Mucosa of stomach (tissue), 1 donor: ENCODE measurements around the gene FGF14.

Experiments used
- H3K27me3 ChIP-seq: one replicate; pipeline ENCODE4 v1.7.0; 2013; ENCODE audit warnings: mild to moderate bottlenecking, low read length; ENCODE audit not compliant: control insufficient read depth, insufficient read depth
- H3K36me3 ChIP-seq: one replicate; pipeline ENCODE4 v1.7.0; 2013; ENCODE audit warnings: low read length; ENCODE audit not compliant: control insufficient read depth, insufficient read depth
- H3K4me1 ChIP-seq: one replicate; pipeline ENCODE4 v1.7.0; 2013; ENCODE audit warnings: mild to moderate bottlenecking, low read length; ENCODE audit not compliant: control insufficient read depth, insufficient read depth
- H3K4me3 ChIP-seq: one replicate; pipeline ENCODE4 v1.7.0; 2013; ENCODE audit warnings: low read length
- H3K9ac ChIP-seq: one replicate; pipeline ENCODE4 v1.7.0; 2013; ENCODE audit warnings: mild to moderate bottlenecking, low read length, moderate library complexity
- H3K9me3 ChIP-seq: one replicate; pipeline ENCODE4 v1.7.0; 2013; ENCODE audit warnings: mild to moderate bottlenecking, low read length, moderate library complexity; ENCODE audit not compliant: control insufficient read depth
- donor health status: Pancreatic carcinoma.

The FGF14 gene

GRCh38 chr13:102267191-102267590 is 134.7 kb downstream of the FGF14 start:
- Histone ChIP-seq H3K27me3 (no peaks in the 10 kb centered on the region), H3K4me3 (no peak overlapping the region), H3K36me3 (no peaks in the 10 kb centered on the region), H3K9me3 (no peaks in the 10 kb centered on the region), H3K4me1 (no peaks in the 10 kb centered on the region), H3K9ac (no peak overlapping the region)

- no peak overlapping the region for H3K9ac ChIP-seq
- no peaks in the 10 kb centered on the region for H3K36me3 ChIP-seq
- H3K9me3 ChIP-seq: no peaks in the 10 kb centered on the region
- no peak overlapping the region for H3K4me3 ChIP-seq
- no peaks in the 10 kb centered on the region for H3K27me3 ChIP-seq
- no peaks in the 10 kb centered on the region for H3K4me1 ChIP-seq
Observed at GRCh38 chr13:102261809-102262208, 140.0 kb downstream of the FGF14 start.

GRCh38 chr13:102261316-102261715 is 140.5 kb downstream of the FGF14 start:
- no peak overlapping the region for H3K4me3 ChIP-seq
- no peaks in the 10 kb centered on the region for H3K27me3 ChIP-seq
- H3K9ac ChIP-seq: no peak overlapping the region
- no peaks in the 10 kb centered on the region for H3K36me3 ChIP-seq
- no peaks in the 10 kb centered on the region for H3K9me3 ChIP-seq
- no peaks in the 10 kb centered on the region for H3K4me1 ChIP-seq

GRCh38 chr13:102260256-102260655 is 141.6 kb downstream of the FGF14 start:
- Histone ChIP-seq H3K9me3 (no peaks in the 10 kb centered on the region), H3K9ac (no peak overlapping the region), H3K4me3 (no peak overlapping the region), H3K4me1 (no peaks in the 10 kb centered on the region), H3K36me3 (no peaks in the 10 kb centered on the region), H3K27me3 (no peaks in the 10 kb centered on the region)

- H3K27me3 ChIP-seq: no peaks in the 10 kb centered on the region
- H3K36me3 ChIP-seq: no peaks in the 10 kb centered on the region
- no peak overlapping the region for H3K4me3 ChIP-seq
- no peaks in the 10 kb centered on the region for H3K9me3 ChIP-seq
- no peak overlapping the region for H3K9ac ChIP-seq
- no peaks in the 10 kb centered on the region for H3K4me1 ChIP-seq
Observed at GRCh38 chr13:102255409-102255808, 146.4 kb downstream of the FGF14 start.

GRCh38 chr13:102251817-102252216 is 150.0 kb downstream of the FGF14 start:
- Histone ChIP-seq H3K4me3 (no peak overlapping the region), H3K4me1 (no peaks in the 10 kb centered on the region), H3K9ac (no peak overlapping the region), H3K9me3 (no peaks in the 10 kb centered on the region), H3K36me3 (no peaks in the 10 kb centered on the region), H3K27me3 (no peaks in the 10 kb centered on the region)

GRCh38 chr13:102250448-102250847 is 151.4 kb downstream of the FGF14 start:
- no peaks in the 10 kb centered on the region for H3K36me3 ChIP-seq

GRCh38 chr13:102244607-102245227 is 157.1 kb downstream of the FGF14 start:
- Histone ChIP-seq H3K27me3 (no peaks in the 10 kb centered on the region), H3K4me1 (no peaks in the 10 kb centered on the region), H3K9me3 (no peaks in the 10 kb centered on the region), H3K9ac (no peak overlapping the region), H3K36me3 (no peaks in the 10 kb centered on the region), H3K4me3 (no peak overlapping the region)

More at GRCh38 chr13:102250448-102250847, 151.4 kb downstream of the FGF14 start:
- H3K27me3 ChIP-seq: no peaks in the 10 kb centered on the region
- H3K9ac ChIP-seq: no peak overlapping the region
- no peaks in the 10 kb centered on the region for H3K9me3 ChIP-seq
- H3K4me1 ChIP-seq: no peaks in the 10 kb centered on the region
- H3K4me3 ChIP-seq: no peak overlapping the region

GRCh38 chr13:102240110-102240509 is 161.7 kb downstream of the FGF14 start:
- Histone ChIP-seq H3K36me3 (no peaks in the 10 kb centered on the region), H3K9me3 (no peaks in the 10 kb centered on the region), H3K4me1 (no peaks in the 10 kb centered on the region), H3K27me3 (no peaks in the 10 kb centered on the region), H3K9ac (no peak overlapping the region), H3K4me3 (no peak overlapping the region)

GRCh38 chr13:102237230-102237629 is 164.6 kb downstream of the FGF14 start:
- Histone ChIP-seq H3K4me3 (no peak overlapping the region), H3K4me1 (no peaks in the 10 kb centered on the region), H3K9me3 (no peaks in the 10 kb centered on the region), H3K9ac (no peak overlapping the region), H3K27me3 (no peaks in the 10 kb centered on the region), H3K36me3 (no peaks in the 10 kb centered on the region)

- Histone ChIP-seq H3K4me1 (no peaks in the 10 kb centered on the region), H3K9ac (no peak overlapping the region), H3K4me3 (no peak overlapping the region), H3K27me3 (no peaks in the 10 kb centered on the region), H3K9me3 (no peaks in the 10 kb centered on the region), H3K36me3 (no peaks in the 10 kb centered on the region)
Observed at GRCh38 chr13:102236830-102237229, 165.0 kb downstream of the FGF14 start.

- H3K27me3 ChIP-seq: no peaks in the 10 kb centered on the region
- H3K9ac ChIP-seq: no peak overlapping the region
- H3K9me3 ChIP-seq: no peaks in the 10 kb centered on the region
- H3K36me3 ChIP-seq: no peaks in the 10 kb centered on the region
- H3K4me3 ChIP-seq: no peak overlapping the region
- no peaks in the 10 kb centered on the region for H3K4me1 ChIP-seq
Observed at GRCh38 chr13:102236341-102236740, 165.5 kb downstream of the FGF14 start.

- no peaks in the 10 kb centered on the region for H3K9me3 ChIP-seq
- H3K36me3 ChIP-seq: no peaks in the 10 kb centered on the region
- H3K4me3 ChIP-seq: no peak overlapping the region
- no peaks in the 10 kb centered on the region for H3K4me1 ChIP-seq
- no peak overlapping the region for H3K9ac ChIP-seq
- no peaks in the 10 kb centered on the region for H3K27me3 ChIP-seq
Observed at GRCh38 chr13:102235689-102236088, 166.2 kb downstream of the FGF14 start.
